Fibroblast of pulmonary artery (primary cell): ENCODE results near the gene STN1.

Experiments
- DNase-seq: peaks from one replicate; pipeline ENCODE4 v3.0.0-alpha.2; 2010; ENCODE audit warnings: low read depth
- H3K4me3 ChIP-seq: replicated peaks from 2 replicates; pipeline ENCODE4 v1.5.1; 2011; ENCODE audit warnings: low read depth, mild to moderate bottlenecking, control low read depth, low read length, moderate library complexity
- TF ChIP-seq, protein P1 (sequence below): IDR thresholded peaks from 2 replicates; pipeline ENCODE4 v1.5.1; 2011; ENCODE audit warnings: mild to moderate bottlenecking, control low read depth, low read length, inconsistent platforms; ENCODE audit errors: missing control alignments

The STN1 gene

DNA sequence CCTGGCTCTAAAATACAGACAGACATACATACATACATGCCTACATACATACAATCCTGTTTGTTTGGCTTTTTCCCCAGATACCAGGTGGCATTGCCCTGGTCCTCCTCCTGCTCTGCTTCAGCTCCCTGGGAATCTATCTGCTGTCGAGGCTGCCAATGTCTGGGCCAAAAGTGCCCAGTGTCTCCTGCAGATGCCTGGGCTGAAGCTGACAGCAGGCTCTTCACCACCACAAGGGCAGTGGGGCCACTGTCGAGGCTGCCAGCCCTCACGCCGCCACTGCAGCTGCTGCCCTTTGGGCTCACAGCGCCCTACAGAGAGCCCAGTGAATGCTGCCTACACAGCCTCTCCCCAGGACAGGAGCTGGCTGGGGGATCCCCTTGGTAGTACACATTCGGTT lies 18.0 kb upstream of the STN1 start:
- no peak for DNase-seq
- TF ChIP-seq, protein P1, sequence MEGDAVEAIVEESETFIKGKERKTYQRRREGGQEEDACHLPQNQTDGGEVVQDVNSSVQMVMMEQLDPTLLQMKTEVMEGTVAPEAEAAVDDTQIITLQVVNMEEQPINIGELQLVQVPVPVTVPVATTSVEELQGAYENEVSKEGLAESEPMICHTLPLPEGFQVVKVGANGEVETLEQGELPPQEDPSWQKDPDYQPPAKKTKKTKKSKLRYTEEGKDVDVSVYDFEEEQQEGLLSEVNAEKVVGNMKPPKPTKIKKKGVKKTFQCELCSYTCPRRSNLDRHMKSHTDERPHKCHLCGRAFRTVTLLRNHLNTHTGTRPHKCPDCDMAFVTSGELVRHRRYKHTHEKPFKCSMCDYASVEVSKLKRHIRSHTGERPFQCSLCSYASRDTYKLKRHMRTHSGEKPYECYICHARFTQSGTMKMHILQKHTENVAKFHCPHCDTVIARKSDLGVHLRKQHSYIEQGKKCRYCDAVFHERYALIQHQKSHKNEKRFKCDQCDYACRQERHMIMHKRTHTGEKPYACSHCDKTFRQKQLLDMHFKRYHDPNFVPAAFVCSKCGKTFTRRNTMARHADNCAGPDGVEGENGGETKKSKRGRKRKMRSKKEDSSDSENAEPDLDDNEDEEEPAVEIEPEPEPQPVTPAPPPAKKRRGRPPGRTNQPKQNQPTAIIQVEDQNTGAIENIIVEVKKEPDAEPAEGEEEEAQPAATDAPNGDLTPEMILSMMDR: no peak
- no peak overlapping the region for H3K4me3 ChIP-seq

DNA sequence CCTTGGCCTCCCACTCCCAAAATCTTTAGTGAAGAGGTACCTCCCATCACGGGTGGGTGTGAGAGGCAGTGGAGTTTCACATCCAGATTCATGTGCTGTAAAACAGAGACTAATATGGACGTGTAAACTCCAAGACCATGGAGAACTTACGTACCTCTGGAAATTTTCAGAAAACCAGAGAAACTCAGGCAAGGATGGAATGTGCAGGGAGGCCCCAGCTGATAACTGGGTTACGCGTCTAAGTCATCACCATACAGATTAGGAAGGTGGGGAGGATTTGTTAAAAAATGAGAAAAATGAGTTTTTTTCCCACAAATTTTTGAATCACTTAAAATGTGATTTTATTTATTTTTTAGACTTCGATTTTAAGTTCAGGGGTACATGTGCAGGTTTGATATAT lies 16.3 kb upstream of the STN1 start:
- DNase-seq: no peak
- no peak overlapping the region for H3K4me3 ChIP-seq
- TF ChIP-seq, protein P1: no peak

DNA sequence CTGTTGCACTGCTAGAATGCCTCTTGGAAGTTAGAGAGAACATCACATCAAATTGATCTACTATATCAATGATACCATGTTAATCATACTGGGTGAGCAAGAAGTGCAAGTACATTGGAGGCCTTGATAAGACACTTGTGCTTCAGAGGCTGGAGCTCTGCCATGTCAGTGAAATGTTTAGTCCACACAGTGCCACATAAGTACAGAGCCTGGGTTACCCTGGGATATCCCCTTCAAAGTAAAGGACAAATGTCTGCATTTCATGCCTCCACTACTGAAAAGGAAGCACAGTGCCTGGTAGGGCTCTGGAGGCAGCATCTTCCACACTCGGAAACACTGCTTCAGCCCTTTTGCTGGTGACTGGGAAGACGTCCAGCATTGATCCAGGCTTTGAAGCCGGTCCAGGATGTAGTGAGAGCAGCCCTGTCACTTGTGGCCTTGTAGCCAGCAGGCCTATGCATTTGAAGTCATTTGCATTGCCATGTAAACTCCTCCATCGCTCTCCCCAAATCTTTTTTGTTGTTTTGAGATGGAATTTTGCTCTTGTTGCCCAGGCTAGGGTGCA lies 15.7 kb upstream of the STN1 start:
- TF ChIP-seq, protein P1: no peak
- no peak overlapping the region for H3K4me3 ChIP-seq
- DNase-seq: no peak

DNA sequence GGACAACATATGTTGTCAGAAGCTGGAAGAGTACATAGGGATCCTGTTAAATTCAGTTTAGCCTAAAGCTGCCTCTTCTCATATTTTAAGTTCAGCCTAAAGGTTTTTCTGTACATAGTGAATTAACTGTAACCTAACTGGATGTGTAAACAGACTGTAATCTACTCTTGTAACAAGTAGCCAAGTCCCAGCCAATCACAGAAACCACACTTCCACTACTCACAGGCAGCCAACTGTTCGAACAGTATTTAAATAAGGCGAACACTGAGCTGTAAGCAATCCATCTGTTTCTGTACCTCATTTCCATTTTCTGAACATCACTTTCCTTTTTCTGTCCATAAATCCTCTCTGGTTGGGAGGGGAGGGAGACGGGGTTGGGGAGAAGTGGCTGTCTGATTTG lies 15.0 kb upstream of the STN1 start:
- no peak for DNase-seq
- H3K4me3 ChIP-seq: no peak overlapping the region
- TF ChIP-seq, protein P1: no peak

DNA sequence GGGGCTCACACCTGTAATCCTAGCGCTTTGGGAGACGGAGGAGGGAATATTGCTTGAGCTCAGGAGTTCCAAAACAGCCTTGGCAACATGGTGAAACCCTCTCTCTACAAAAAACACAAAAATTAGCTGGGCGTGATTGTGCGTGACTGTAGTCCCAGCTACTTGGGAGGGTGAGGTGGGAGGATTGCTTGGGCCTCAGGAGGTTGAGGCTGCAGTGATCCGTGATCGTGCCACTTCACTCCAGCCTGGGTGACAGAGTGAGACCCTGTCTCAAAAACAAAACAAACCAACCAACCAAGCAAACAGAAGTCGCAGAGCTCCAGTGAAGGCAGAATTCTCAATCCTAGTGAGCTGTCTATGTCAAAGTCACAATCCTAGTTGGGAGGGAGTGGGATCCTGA lies 14.3 kb upstream of the STN1 start:
- TF ChIP-seq, protein P1: no peak
- no peak overlapping the region for H3K4me3 ChIP-seq

DNA sequence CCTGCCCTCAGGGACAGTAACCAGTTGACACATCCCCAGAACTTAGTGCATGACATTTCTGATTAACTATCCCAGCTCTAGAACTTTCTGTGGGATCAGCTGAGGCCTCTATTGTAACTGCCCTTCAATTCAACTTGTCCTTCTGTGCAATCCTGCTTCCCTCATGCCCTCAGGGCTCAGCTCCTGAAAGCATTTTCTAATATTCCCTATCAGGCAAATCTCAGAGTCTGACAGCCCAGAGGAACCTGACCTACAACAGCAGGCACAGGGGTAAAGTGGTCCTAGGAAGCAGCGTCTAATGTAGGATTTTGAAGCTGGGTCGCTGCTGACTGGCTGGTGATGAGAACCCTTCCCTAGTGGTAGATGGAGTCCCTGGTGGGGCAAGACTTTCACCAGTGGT lies 13.6 kb upstream of the STN1 start:
- DNase-seq: no peak
- TF ChIP-seq, protein P1: no peak
- no peak overlapping the region for H3K4me3 ChIP-seq

More for the DNA sequence above, 14.3 kb upstream of the STN1 start:
- DNase-seq: no peak

DNA sequence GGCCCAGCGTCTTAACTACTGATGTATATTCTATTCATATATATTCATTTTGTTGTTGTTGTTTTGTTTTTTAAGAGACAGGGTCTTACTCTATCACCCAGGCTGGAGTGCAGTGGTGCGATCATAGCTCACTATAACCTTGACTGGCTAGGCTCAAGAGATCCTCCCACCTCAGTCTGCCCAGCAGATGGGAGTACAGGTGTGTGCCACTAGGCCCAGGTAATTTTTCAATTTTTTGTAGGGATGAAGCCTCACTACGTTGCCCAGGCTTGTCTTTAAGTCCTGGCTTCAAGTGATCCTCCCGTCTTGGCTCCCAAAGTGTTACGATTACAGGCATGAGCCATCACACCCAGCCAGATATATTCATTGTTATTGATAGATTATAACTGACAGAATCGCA lies 12.9 kb upstream of the STN1 start:
- H3K4me3 ChIP-seq: no peak overlapping the region
- no peak for DNase-seq
- TF ChIP-seq, protein P1: no peak
